NCI-H128 (cell line): Measurements from ENCODE around the gene NOC2L.

Source experiments
- DNase-seq: peaks from one replicate; lab custom pipeline; 2025; ENCODE audit not compliant: unreplicated experiment; lab: John Stamatoyannopoulos, UW

Gene NOC2L

GRCh38 chr1:916173-917075, 42.6 kb downstream of the NOC2L start:
- DNase-seq: no peak

GRCh38 chr1:915295-916172, 43.5 kb downstream of the NOC2L start:
- no peak for DNase-seq

GRCh38 chr1:914891-915280, 44.2 kb downstream of the NOC2L start:
- DNase-seq: no peak

GRCh38 chr1:914131-914890, 44.7 kb downstream of the NOC2L start:
- DNase-seq: no peak

GRCh38 chr1:913491-914130, 45.4 kb downstream of the NOC2L start:
- DNase-seq: no peak

GRCh38 chr1:912740-913301, 46.2 kb downstream of the NOC2L start:
- DNase-seq: no peak

- DNase-seq: no peak
Observed at GRCh38 chr1:911875-912739, 46.9 kb downstream of the NOC2L start.

GRCh38 chr1:910881-911721, 48.0 kb downstream of the NOC2L start:
- DNase-seq: no peak

GRCh38 chr1:910311-910880, 48.7 kb downstream of the NOC2L start:
- no peak for DNase-seq

GRCh38 chr1:909861-910310, 49.2 kb downstream of the NOC2L start:
- DNase-seq: no peak

GRCh38 chr1:908661-909060, 50.4 kb downstream of the NOC2L start:
- DNase-seq: no peak

- no peak for DNase-seq
Observed at GRCh38 chr1:907611-908451, 51.2 kb downstream of the NOC2L start.

GRCh38 chr1:906600-907420, 52.2 kb downstream of the NOC2L start:
- no peak for DNase-seq

GRCh38 chr1:905811-906599, 53.1 kb downstream of the NOC2L start:
- DNase-seq: no peak

- DNase-seq: no peak
Observed at GRCh38 chr1:905071-905749, 53.8 kb downstream of the NOC2L start.
